Astrocyte (in vitro differentiated cells and primary cell): ENCODE measurements around the gene ACER1.

ENCODE experiments used
- EZH2 ChIP-seq: IDR thresholded peaks from 2 replicates; pipeline ENCODE4 v1.6.1; 2012; ENCODE audit warnings: mild to moderate bottlenecking, low read length, inconsistent platforms; ENCODE audit not compliant: insufficient read depth
- TF ChIP-seq, protein P1 (sequence below): IDR thresholded peaks from 2 replicates; pipeline ENCODE4 v1.5.1; 2011; ENCODE audit warnings: low read depth, mild to moderate bottlenecking, inconsistent platforms, low read length, moderate library complexity; ENCODE audit not compliant: insufficient read depth

DNA sequence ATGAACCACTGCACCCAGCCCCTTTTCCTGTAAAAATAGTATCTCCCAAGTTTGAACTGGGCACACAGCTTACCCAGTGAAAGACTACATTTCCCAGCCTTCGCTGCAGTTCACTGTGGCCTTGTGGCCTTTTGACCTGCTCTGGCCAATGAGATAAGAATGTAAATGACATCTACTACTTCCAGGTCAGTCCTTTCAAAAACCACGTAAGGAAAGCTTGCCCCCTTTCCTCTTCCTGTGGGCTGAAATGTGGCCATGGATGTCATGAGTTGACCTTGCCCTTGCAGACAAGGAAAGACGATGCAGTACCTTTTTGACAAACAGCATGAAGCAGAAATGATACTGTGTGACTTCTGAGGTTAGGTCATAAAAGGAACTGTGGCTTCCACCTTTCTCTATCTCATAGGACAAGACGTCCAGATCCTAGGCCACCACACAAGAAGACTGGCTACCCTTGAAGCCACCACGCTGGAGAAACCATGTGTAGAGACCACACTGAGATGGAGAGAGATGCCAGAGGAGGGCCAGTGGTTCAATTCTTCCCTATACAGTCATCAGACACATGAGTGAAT, 19.9 kb downstream of the ACER1 start:
- TF ChIP-seq, protein P1, sequence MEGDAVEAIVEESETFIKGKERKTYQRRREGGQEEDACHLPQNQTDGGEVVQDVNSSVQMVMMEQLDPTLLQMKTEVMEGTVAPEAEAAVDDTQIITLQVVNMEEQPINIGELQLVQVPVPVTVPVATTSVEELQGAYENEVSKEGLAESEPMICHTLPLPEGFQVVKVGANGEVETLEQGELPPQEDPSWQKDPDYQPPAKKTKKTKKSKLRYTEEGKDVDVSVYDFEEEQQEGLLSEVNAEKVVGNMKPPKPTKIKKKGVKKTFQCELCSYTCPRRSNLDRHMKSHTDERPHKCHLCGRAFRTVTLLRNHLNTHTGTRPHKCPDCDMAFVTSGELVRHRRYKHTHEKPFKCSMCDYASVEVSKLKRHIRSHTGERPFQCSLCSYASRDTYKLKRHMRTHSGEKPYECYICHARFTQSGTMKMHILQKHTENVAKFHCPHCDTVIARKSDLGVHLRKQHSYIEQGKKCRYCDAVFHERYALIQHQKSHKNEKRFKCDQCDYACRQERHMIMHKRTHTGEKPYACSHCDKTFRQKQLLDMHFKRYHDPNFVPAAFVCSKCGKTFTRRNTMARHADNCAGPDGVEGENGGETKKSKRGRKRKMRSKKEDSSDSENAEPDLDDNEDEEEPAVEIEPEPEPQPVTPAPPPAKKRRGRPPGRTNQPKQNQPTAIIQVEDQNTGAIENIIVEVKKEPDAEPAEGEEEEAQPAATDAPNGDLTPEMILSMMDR, result no peak
- no peak for TF ChIP-seq EZH2
